Activated CD4-positive, alpha-beta T cell treated with anti-CD3 and anti-CD28 coated beads, Interleukin-2, amount 10 ng/mL, durations not matched to agents 7 days and 5 days (primary cell): ENCODE results near the gene TMEM132C. TPM values are rescaled to one million over a fixed set of nuclear protein-coding genes. Genes with fewer than 3 reads are reported as not detected.

Experiments used
- CTCF ChIA-PET: fragments of 350-600 bp; sonication (Branson Sonifier 250); formaldehyde crosslinking; loops from one replicate; lab custom pipeline; 2021; ENCODE audit warnings: antibody characterized with exemption; lab: Charles Lee
- POLR2A ChIA-PET: fragments of 350-600 bp; sonication (Branson Sonifier 250); formaldehyde crosslinking; loops from one replicate; lab custom pipeline; 2021; ENCODE audit warnings: antibody characterized with exemption; lab: Charles Lee
- DNase-seq: peaks from one replicate; pipeline ENCODE4 v3.0.0-alpha.2; 2020
- H3K27ac Mint-ChIP-seq: one replicate; pipeline ENCODE4 v1.8.0; 2021; ENCODE audit warnings: mild to moderate bottlenecking, moderate library complexity, mixed read lengths
- H3K27me3 Mint-ChIP-seq: one replicate; pipeline ENCODE4 v1.8.0; 2021; ENCODE audit warnings: mixed read lengths
- H3K36me3 Mint-ChIP-seq: one replicate; pipeline ENCODE4 v1.8.0; 2021; ENCODE audit warnings: low read depth, mixed read lengths
- H3K4me1 Mint-ChIP-seq: one replicate; pipeline ENCODE4 v1.8.0; 2021; ENCODE audit warnings: mixed read lengths
- H3K4me3 Mint-ChIP-seq: one replicate; pipeline ENCODE4 v1.8.0; 2021; ENCODE audit warnings: mild to moderate bottlenecking, moderate library complexity, mixed read lengths
- H3K9me3 Mint-ChIP-seq: one replicate; pipeline ENCODE4 v1.8.0; 2021; ENCODE audit warnings: mixed read lengths
- total RNA-seq, 2 experiments: library from RNA; stranded (reverse); gene quantifications; one replicate each; pipeline ENCODE4 v1.2.3, GENCODE V29; 2021

TMEM132C gene
- total RNA-seq, 2 experiments from 2014 or later = not detected

DNA sequence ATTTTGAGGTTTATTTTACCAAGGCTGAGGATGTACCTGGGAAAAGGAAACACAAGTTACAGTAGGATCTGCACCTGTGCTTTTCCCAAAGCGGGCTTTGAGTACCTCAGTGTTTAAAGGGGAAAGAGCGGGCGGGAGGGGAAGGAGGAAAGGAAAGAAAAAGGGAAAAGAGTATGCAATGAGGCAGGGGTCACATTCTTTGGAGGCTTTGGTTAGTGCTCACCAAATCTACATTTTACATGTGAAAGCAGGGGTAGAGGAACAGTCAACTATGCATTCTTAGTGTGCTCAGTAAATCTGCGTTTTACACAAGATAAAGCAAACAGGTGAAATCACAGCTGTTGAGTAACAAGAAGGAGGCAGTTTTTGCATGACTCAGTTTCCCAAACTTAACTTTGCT, 242.2 kb downstream of the TMEM132C start:
- Mint-ChIP-seq H3K27me3 (no peaks in the 10 kb centered on the region), H3K27ac (no peak overlapping the region), H3K4me1 (no peaks in the 10 kb centered on the region), H3K4me3 (no peak overlapping the region), H3K36me3 (no peaks in the 10 kb centered on the region), H3K9me3 (peaks cover 24% of the 10 kb centered on the region)
- DNase-seq = no peak
- ChIA-PET POLR2A (no interaction called here), CTCF (no interaction called here)

DNA sequence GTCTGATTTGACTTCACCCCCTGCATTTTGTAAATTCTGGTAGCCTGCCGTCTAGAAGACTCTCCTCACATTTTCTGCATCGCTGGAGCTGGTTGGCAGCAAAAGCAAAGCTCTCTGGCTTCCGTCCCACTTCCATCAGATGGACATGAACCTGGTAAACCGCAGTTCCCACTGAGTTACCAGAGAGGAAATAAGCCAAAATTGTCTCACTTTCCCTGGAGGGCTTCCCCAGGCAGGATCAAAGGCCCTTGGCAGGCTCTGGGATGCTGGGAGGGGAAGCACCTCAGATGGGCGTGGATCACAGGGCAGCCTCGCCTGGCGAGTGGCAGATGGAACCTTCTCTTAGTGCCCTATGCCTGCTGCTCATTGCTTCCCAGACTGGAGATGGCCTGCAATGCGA, 243.5 kb downstream of the TMEM132C start:
- ChIA-PET CTCF (no interaction called here), POLR2A (no interaction called here)
- DNase-seq = no peak
- Mint-ChIP-seq H3K4me1 (no peaks in the 10 kb centered on the region), H3K9me3 (peaks cover 24% of the 10 kb centered on the region), H3K27me3 (no peaks in the 10 kb centered on the region), H3K36me3 (no peaks in the 10 kb centered on the region), H3K4me3 (no peak overlapping the region), H3K27ac (no peak overlapping the region)

DNA sequence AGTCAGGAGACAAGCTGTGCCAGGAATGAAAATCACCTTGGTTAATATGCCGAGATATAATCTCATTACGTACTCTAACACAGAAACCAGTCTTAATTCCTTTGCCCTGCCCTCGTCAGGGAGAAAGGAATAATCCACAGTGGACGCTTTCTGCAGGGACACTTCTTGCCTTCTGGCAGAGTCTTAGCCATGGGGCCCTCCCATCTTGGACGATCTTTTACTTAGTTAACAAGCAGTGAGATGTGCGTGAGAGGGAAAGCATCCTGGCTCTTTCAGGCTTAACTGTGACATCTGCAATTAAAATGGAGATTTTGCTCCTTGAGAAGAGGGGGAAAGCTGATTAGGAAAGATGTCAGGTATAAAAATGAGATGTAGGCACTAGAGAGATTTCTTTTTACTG, 246.4 kb downstream of the TMEM132C start:
- DNase-seq = no peak
- ChIA-PET CTCF (no interaction called here), POLR2A (no interaction called here)
- no peaks in the 10 kb centered on the region for H3K36me3 Mint-ChIP-seq
- H3K9me3 Mint-ChIP-seq = peaks cover 16% of the 10 kb centered on the region
- no peaks in the 10 kb centered on the region for H3K27me3 Mint-ChIP-seq
- no peak overlapping the region for H3K4me3 Mint-ChIP-seq
- H3K4me1 Mint-ChIP-seq = no peaks in the 10 kb centered on the region
- H3K27ac Mint-ChIP-seq = no peak overlapping the region

DNA sequence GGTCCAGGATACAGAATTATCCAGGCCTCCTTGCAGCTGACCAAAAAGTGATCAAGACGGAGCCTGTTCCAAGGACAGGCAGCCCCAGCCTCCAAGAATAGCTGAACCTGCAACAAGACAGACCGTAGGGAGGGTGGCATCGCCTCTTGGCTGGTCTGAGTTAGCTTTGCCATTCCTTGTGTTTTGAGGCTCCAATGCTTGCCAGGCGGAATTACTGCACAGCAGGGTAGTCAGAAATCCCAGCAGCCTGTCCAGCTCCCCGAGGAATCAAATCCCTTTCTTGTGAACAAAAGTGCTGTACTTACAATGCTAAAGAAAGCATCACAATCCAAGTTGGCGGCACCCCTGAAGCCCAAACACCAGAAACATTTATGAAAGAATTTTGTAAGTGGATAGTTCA, 246.9 kb downstream of the TMEM132C start:
- CTCF ChIA-PET = no interaction called here
- Mint-ChIP-seq H3K4me1 (no peaks in the 10 kb centered on the region), H3K27ac (no peak overlapping the region), H3K36me3 (no peaks in the 10 kb centered on the region), H3K9me3 (peaks cover 16% of the 10 kb centered on the region), H3K27me3 (no peaks in the 10 kb centered on the region), H3K4me3 (no peak overlapping the region)
- no peak for DNase-seq
- POLR2A ChIA-PET = no interaction called here

DNA sequence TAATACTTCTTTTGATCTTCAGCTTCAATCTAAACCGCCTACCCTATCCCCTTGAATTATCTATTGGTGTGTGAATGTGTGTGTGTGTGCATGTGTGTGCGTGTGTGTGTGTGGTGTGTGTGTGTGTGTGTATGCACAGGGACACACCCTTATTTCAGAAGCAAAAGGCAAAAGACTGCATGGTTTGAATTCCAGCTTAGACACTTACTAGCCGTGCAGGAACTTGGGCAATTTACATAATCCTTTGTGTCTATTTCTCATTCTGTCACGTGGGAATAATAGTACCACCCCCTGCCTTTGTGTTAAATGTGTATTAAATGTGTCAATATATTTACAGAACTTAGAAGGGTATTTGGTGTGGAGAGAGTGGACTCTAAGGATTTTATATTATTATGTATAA, 251.7 kb downstream of the TMEM132C start:
- no peaks in the 10 kb centered on the region for H3K4me1 Mint-ChIP-seq
- CTCF ChIA-PET = no interaction called here
- H3K4me3 Mint-ChIP-seq = no peak overlapping the region
- no peaks in the 10 kb centered on the region for H3K27me3 Mint-ChIP-seq
- H3K36me3 Mint-ChIP-seq = no peaks in the 10 kb centered on the region
- H3K9me3 Mint-ChIP-seq = peaks cover 4% of the 10 kb centered on the region
- DNase-seq = no peak
- H3K27ac Mint-ChIP-seq = no peak overlapping the region
- POLR2A ChIA-PET = no interaction called here

DNA sequence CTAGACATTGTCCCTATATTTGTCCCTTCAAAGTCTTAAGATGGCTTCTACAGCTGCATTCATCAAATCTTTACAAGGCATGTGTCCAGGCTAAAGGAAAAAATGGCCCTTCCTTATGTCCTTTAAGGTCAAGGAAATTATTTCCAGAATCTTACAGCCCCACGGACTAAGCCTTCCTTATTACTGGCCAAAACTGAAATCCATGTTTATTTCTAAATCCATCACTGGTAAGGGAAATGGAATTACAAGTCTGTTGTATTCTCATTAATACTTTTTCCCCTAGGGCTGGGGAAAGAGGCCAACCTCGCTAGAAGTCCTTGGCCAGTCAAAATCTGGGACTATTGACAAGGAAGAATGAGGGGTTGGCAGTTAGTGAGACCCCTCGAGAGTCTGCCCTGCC, 252.5 kb downstream of the TMEM132C start:
- Mint-ChIP-seq H3K9me3 (peaks cover 4% of the 10 kb centered on the region), H3K27ac (no peak overlapping the region), H3K36me3 (no peaks in the 10 kb centered on the region), H3K4me3 (no peak overlapping the region), H3K27me3 (no peaks in the 10 kb centered on the region), H3K4me1 (no peaks in the 10 kb centered on the region)
- no peak for DNase-seq
- POLR2A ChIA-PET = no interaction called here
- CTCF ChIA-PET = no interaction called here

DNA sequence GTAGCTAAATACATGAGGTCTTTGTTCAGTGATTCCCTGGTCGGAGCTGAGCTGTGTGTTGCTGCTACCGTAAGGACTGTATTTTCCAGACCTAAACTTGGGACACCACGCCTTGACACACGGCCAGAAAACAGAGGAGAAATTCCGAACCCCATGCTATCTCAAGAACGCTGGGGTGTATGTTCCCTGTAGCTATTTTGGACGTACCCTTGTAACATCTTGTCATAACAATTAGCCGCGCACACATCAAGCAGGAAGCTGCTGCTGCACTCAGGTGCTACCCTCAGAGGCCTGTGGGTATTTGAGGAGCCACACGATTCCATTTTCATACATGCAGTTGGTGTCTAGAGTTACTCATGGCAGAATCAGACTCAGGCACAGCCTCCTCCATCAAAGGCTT, 255.0 kb downstream of the TMEM132C start:
- CTCF ChIA-PET = no interaction called here
- Mint-ChIP-seq H3K4me3 (no peak overlapping the region), H3K36me3 (no peaks in the 10 kb centered on the region), H3K27me3 (no peaks in the 10 kb centered on the region), H3K9me3 (peaks cover 4% of the 10 kb centered on the region), H3K27ac (no peak overlapping the region), H3K4me1 (no peaks in the 10 kb centered on the region)
- DNase-seq = no peak
- POLR2A ChIA-PET = no interaction called here

DNA sequence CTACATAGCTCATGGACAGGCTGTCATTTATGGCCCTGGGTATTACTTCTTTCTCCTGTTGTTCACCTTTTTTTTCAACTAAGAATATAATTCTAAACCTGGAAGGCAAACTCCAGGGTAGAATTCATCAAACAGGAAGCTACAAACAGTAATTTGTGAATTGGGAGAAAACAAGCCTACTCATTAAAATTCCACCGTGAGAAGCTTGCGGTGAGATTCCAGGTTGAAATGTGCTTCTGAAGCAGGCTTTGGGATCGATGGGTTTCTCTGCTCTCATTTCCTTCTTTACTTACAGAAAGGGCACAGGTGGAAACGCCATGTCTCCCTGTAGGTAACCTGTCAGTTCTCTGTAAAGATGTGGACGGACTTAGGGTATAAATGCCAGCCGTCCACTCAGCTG, 257.5 kb downstream of the TMEM132C start:
- no peak overlapping the region for H3K27ac Mint-ChIP-seq
- no peaks in the 10 kb centered on the region for H3K27me3 Mint-ChIP-seq
- no peaks in the 10 kb centered on the region for H3K36me3 Mint-ChIP-seq
- peaks cover 4% of the 10 kb centered on the region for H3K9me3 Mint-ChIP-seq
- CTCF ChIA-PET = interaction anchor here (0.7 to 1.2 kb wide), 2 partner anchors 37 to 214 kb away, joined by 3 read pairs; no protein-coding TSS in a partner anchor
- no peaks in the 10 kb centered on the region for H3K4me1 Mint-ChIP-seq
- POLR2A ChIA-PET = no interaction called here
- no peak overlapping the region for H3K4me3 Mint-ChIP-seq
- no peak for DNase-seq

DNA sequence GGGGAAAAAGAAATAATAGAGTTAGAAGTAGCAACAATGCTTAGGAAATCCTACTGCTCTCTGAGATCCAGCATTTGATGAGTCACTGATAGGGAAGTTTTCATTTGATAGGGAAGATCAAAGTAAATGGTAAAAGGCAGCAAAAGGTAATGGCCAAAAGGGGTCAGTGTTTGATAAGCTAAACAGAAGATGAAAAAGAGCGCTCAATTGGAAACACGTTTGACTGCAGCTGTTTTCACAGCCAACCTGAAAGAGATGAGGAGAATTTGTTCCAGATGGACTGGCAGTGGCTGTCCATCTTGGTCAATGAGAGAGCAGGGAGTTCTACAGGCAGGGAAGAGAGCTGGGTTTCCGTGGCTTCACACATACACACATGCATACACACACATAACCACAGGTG, 264.2 kb downstream of the TMEM132C start:
- H3K4me3 Mint-ChIP-seq = no peak overlapping the region
- H3K4me1 Mint-ChIP-seq = no peaks in the 10 kb centered on the region
- no peaks in the 10 kb centered on the region for H3K27me3 Mint-ChIP-seq
- ChIA-PET CTCF (no interaction called here), POLR2A (no interaction called here)
- H3K9me3 Mint-ChIP-seq = no peaks in the 10 kb centered on the region
- no peak for DNase-seq
- H3K27ac Mint-ChIP-seq = no peak overlapping the region
- H3K36me3 Mint-ChIP-seq = no peaks in the 10 kb centered on the region

DNA sequence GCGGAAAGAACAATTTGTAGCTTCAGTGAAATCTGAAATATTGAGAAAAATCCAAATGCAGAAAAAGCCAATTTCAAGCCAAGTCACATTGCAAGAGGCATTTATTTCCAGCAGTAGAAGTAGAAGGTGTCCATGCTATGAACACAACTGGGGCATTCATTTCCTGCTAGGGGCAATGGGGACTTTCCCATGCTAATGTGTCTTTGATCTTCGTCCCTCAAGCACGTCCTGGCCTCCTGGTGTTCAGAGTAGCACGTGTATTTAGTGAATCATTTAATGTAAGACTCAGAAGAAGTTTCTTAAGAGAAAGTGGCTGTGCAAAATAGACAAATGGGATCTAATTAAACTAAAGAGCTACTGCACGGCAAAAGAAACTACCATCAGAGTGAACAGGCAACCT, 267.9 kb downstream of the TMEM132C start:
- ChIA-PET CTCF (no interaction called here), POLR2A (no interaction called here)
- Mint-ChIP-seq H3K27ac (no peak overlapping the region), H3K9me3 (peaks cover 5% of the 10 kb centered on the region), H3K4me3 (no peak overlapping the region), H3K36me3 (no peaks in the 10 kb centered on the region), H3K4me1 (no peaks in the 10 kb centered on the region), H3K27me3 (no peaks in the 10 kb centered on the region)
- DNase-seq = no peak

DNA sequence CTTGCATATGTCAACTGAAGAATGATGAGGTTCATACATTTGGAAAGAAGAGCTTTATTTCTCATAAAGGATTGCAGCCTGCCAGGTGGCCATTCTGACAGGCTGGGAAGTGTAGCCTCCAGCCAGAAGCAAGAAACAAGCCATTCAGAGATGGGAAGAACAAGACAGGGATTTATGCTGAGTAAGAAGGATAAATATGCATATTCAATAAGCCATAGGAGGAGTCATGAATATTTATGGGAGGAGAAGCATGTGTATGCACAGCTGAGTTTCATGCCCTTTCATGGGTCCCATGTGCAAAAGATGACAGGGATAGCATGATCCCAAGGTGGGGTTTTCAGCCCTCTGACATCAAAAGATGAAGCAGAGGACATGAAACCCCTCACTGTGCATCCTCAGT, 269.8 kb downstream of the TMEM132C start:
- Mint-ChIP-seq H3K4me1 (no peaks in the 10 kb centered on the region), H3K36me3 (no peaks in the 10 kb centered on the region), H3K9me3 (peaks cover 5% of the 10 kb centered on the region), H3K27ac (no peak overlapping the region), H3K27me3 (no peaks in the 10 kb centered on the region), H3K4me3 (no peak overlapping the region)
- CTCF ChIA-PET = no interaction called here
- POLR2A ChIA-PET = no interaction called here
- DNase-seq = no peak

DNA sequence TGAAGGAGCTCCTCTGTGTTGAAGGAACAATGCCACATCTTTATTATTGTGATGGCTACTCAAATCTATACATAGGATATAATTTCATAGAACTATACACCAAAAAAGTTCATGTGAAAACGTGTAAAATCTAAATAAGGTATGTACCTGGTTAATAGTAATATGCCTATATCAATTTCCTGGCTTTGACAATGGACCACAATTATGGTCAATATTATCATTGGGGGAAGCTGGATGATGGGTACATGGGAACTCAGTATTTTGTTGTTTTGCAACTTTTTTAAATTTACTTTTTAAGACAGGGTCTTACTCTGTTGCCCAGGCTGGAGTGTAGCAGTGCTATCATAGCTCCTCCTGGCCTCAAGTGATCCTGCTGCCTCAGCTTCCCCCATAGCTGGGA, 270.7 kb downstream of the TMEM132C start:
- Mint-ChIP-seq H3K27me3 (no peaks in the 10 kb centered on the region), H3K9me3 (peaks cover 5% of the 10 kb centered on the region), H3K4me1 (no peaks in the 10 kb centered on the region), H3K36me3 (no peaks in the 10 kb centered on the region), H3K27ac (no peak overlapping the region), H3K4me3 (no peak overlapping the region)
- CTCF ChIA-PET = no interaction called here
- POLR2A ChIA-PET = no interaction called here
- no peak for DNase-seq

DNA sequence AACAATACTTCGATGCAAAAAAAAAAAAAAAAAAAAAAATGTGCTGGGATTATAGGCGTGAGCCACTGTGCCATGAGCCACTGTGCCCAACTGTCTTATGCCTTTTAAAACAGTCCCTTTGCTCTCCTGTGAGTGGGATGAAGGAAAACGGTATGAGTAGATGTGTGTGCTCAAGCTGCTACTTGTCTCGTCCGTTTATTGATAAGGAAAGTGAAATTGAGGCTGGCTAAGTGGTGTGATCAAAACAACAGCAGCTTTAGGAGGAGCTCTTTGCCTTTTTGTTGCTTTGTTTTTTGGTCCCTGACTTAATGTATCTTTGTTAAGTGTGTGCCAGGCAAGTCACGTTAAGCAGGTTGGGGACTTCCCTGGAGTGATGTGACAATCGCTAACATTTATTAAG, 275.9 kb downstream of the TMEM132C start:
- Mint-ChIP-seq H3K36me3 (no peaks in the 10 kb centered on the region), H3K4me3 (no peak overlapping the region), H3K27ac (no peak overlapping the region), H3K27me3 (no peaks in the 10 kb centered on the region), H3K4me1 (peaks cover 4% of the 10 kb centered on the region), H3K9me3 (peaks cover 4% of the 10 kb centered on the region)
- ChIA-PET POLR2A (no interaction called here), CTCF (interaction anchor here (0.6 kb wide), 2 partner anchors 11 to 1346 kb away, joined by 6 read pairs; no protein-coding TSS in a partner anchor)
- DNase-seq = no peak

DNA sequence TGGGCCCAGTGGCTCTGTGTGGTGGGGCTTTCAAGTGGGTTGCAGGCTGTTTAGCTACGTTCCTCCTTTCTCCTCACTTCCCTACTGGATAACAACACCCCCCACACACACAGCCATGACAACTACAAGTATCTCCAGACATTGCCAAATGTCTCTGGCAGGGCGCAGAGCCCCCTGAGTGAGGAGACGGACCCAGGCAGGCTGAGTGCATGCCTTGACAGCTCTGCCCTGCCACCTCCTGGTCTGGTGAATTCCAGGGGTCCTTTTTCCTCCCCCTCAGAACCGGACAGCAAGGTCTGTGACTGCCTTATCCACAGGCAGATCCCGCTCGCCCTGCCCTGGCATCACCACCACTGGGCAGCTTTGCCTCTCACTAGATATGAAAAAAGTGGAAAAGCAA, 276.5 kb downstream of the TMEM132C start:
- CTCF ChIA-PET = no interaction called here
- peaks cover 4% of the 10 kb centered on the region for H3K9me3 Mint-ChIP-seq
- no peak overlapping the region for H3K4me3 Mint-ChIP-seq
- no peak overlapping the region for H3K27ac Mint-ChIP-seq
- DNase-seq = no peak
- H3K27me3 Mint-ChIP-seq = no peaks in the 10 kb centered on the region
- H3K4me1 Mint-ChIP-seq = peaks cover 4% of the 10 kb centered on the region
- POLR2A ChIA-PET = no interaction called here
- H3K36me3 Mint-ChIP-seq = no peaks in the 10 kb centered on the region
